Nephron (organoid): ENCODE data around the gene TBXAS1.
A peak's percentile ranks its signal among the peaks of the same experiment; 100 is the strongest.

Experiments
- H3K27ac Mint-ChIP-seq, 3 experiments: 2 replicates each; pipeline ENCODE4 v1.8.0; 2020; ENCODE audit warnings: mixed read lengths in 3 of 3, mild to moderate bottlenecking in 2 of 3, moderate library complexity in 1 of 3
- H3K27me3 Mint-ChIP-seq: 2 replicates; pipeline ENCODE4 v1.8.0; 2021; ENCODE audit warnings: low read depth, mild to moderate bottlenecking, moderate library complexity, mixed read lengths
- H3K36me3 Mint-ChIP-seq: 2 replicates; pipeline ENCODE4 v1.8.0; 2020; ENCODE audit warnings: low read depth, mixed read lengths
- H3K4me1 Mint-ChIP-seq: 2 replicates; pipeline ENCODE4 v1.8.0; 2020; ENCODE audit warnings: mixed read lengths
- H3K4me3 Mint-ChIP-seq, 3 experiments: 2 replicates each; pipeline ENCODE4 v1.8.0; 2020; ENCODE audit warnings: mild to moderate bottlenecking in 3 of 3, mixed read lengths in 3 of 3, moderate library complexity in 2 of 3
- H3K9me3 Mint-ChIP-seq: 2 replicates; pipeline ENCODE4 v1.8.0; 2020; ENCODE audit warnings: mixed read lengths
- CTCF ChIP-seq, 3 experiments: fragments of 200-600 bp; sonication (generic); IDR thresholded peaks; one replicate each; pipeline ENCODE4 v1.5.0; 2021; ENCODE audit warnings: antibody characterized with exemption in 3 of 3; ENCODE audit not compliant: unreplicated experiment in 3 of 3

TBXAS1 gene

GRCh38 chr7:139942636-139943035 is 113.6 kb downstream of the TBXAS1 start:
- Mint-ChIP-seq H3K27me3 (peaks cover under 1% of the 10 kb centered on the region), H3K4me1 (peaks cover 18% of the 10 kb centered on the region), H3K4me3 (no peak overlapping the region), H3K27ac (peak overlapping the region in 2 of 3 experiments; percentile 64 to 67), H3K9me3 (peaks cover 22% of the 10 kb centered on the region), H3K36me3 (peaks cover 19% of the 10 kb centered on the region)
- no peak for TF ChIP-seq CTCF (IDR thresholded peaks at IDR 0.05; ENCODE audit: unreplicated experiment in 3 of 3)

GRCh38 chr7:139943401-139943800 is 114.3 kb downstream of the TBXAS1 start:
- peaks cover 22% of the 10 kb centered on the region for H3K9me3 Mint-ChIP-seq
- H3K27me3 Mint-ChIP-seq = no peaks in the 10 kb centered on the region
- H3K4me1 Mint-ChIP-seq = peaks cover 18% of the 10 kb centered on the region
- no peak overlapping the region for H3K4me3 Mint-ChIP-seq
- no peak overlapping the region for H3K27ac Mint-ChIP-seq
- peaks cover 19% of the 10 kb centered on the region for H3K36me3 Mint-ChIP-seq
- no peak for TF ChIP-seq CTCF (IDR thresholded peaks at IDR 0.05; ENCODE audit: unreplicated experiment in 3 of 3)

- Mint-ChIP-seq H3K27ac (no peak overlapping the region), H3K4me1 (peaks cover 18% of the 10 kb centered on the region), H3K27me3 (no peaks in the 10 kb centered on the region), H3K9me3 (peaks cover 25% of the 10 kb centered on the region), H3K4me3 (no peak overlapping the region), H3K36me3 (peaks cover 19% of the 10 kb centered on the region)
- TF ChIP-seq CTCF (IDR thresholded peaks at IDR 0.05; ENCODE audit: unreplicated experiment in 3 of 3) = no peak
Observed at GRCh38 chr7:139944248-139944647, 115.2 kb downstream of the TBXAS1 start.

- H3K4me3 Mint-ChIP-seq = no peak overlapping the region
- H3K27ac Mint-ChIP-seq = no peak overlapping the region
- peaks cover 18% of the 10 kb centered on the region for H3K4me1 Mint-ChIP-seq
- peaks cover 25% of the 10 kb centered on the region for H3K9me3 Mint-ChIP-seq
- no peak for TF ChIP-seq CTCF (IDR thresholded peaks at IDR 0.05; ENCODE audit: unreplicated experiment in 3 of 3)
- peaks cover 19% of the 10 kb centered on the region for H3K36me3 Mint-ChIP-seq
- H3K27me3 Mint-ChIP-seq = no peaks in the 10 kb centered on the region
Observed at GRCh38 chr7:139946533-139946932, 117.5 kb downstream of the TBXAS1 start.

- H3K4me3 Mint-ChIP-seq = no peak overlapping the region
- H3K27me3 Mint-ChIP-seq = no peaks in the 10 kb centered on the region
- H3K4me1 Mint-ChIP-seq = peaks cover 18% of the 10 kb centered on the region
- H3K36me3 Mint-ChIP-seq = peaks cover 19% of the 10 kb centered on the region
- no peak for TF ChIP-seq CTCF (IDR thresholded peaks at IDR 0.05; ENCODE audit: unreplicated experiment in 3 of 3)
- peaks cover 25% of the 10 kb centered on the region for H3K9me3 Mint-ChIP-seq
- no peak overlapping the region for H3K27ac Mint-ChIP-seq
Observed at GRCh38 chr7:139947021-139947420, 118.0 kb downstream of the TBXAS1 start.

- Mint-ChIP-seq H3K27ac (no peak overlapping the region), H3K27me3 (no peaks in the 10 kb centered on the region), H3K4me1 (peaks cover 11% of the 10 kb centered on the region), H3K4me3 (no peak overlapping the region), H3K36me3 (peaks cover 19% of the 10 kb centered on the region), H3K9me3 (peaks cover 25% of the 10 kb centered on the region)
- no peak for TF ChIP-seq CTCF (IDR thresholded peaks at IDR 0.05; ENCODE audit: unreplicated experiment in 3 of 3)
Observed at GRCh38 chr7:139948167-139948566, 119.1 kb downstream of the TBXAS1 start.
